Measurements from ENCODE around the gene EML6.

DNA sequence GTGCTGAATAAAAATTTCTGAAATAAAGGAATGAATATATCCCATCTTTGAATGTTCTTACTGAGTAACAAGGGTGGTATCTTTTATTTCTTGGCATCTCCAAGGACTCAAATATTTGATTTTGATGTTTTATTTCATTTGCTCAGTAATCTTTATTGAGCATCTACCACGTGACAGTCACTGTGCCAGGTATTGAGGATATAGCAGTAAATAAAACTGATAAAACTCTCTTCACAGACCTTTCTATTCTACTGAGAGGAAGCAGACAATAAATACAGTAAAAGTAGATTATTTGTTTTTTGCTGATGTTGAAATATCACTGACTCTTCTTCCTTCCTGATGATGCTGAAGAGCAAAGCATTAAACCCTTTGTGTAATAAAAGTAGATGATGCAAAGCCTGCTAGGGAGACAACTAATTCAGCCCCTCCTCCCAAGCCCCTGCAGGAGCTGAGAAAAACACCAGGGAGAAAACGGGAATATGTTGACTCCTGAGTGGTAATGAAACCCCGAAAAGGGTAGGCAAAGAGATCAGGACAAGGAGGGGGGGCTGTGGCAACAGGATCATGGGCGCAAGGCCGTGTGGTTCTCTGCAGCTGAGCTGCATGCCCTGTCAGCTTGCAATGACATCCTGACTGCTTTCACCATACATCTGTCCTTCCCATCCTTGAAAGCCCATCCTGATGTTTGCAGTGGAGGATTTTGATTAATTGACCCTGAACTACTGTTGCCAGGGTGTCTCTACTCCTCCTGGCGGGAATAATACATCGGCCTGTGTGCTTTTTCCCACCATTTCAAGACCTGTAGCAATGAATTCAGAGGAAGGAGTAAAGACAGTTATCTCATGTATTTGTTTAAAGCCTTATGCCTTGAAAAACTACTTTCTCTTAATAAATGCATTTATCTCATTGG lies 117.4 kb downstream of the EML6 start:
- TF ChIP-seq POLR2AphosphoS5 (IDR thresholded peaks at IDR 0.05) (no peak), POLR2A (IDR thresholded peaks at IDR 0.05) (no peak)
- TF ChIP-seq, protein P1, sequence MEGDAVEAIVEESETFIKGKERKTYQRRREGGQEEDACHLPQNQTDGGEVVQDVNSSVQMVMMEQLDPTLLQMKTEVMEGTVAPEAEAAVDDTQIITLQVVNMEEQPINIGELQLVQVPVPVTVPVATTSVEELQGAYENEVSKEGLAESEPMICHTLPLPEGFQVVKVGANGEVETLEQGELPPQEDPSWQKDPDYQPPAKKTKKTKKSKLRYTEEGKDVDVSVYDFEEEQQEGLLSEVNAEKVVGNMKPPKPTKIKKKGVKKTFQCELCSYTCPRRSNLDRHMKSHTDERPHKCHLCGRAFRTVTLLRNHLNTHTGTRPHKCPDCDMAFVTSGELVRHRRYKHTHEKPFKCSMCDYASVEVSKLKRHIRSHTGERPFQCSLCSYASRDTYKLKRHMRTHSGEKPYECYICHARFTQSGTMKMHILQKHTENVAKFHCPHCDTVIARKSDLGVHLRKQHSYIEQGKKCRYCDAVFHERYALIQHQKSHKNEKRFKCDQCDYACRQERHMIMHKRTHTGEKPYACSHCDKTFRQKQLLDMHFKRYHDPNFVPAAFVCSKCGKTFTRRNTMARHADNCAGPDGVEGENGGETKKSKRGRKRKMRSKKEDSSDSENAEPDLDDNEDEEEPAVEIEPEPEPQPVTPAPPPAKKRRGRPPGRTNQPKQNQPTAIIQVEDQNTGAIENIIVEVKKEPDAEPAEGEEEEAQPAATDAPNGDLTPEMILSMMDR (IDR thresholded peaks at IDR 0.05): no peak
